Activated CD4-positive, CD25-positive, alpha-beta regulatory T cell treated with anti-CD3 and anti-CD28 coated beads, Interleukin-2, amount 50 U/mL, for 16 hours (primary cell): Measurements from ENCODE around the gene PTCRA.

ENCODE experiments used
- DNase-seq: peaks from one replicate; pipeline ENCODE4 v3.0.0-alpha.2; 2020; ENCODE audit warnings: low read depth, low spot score

Gene PTCRA

DNA sequence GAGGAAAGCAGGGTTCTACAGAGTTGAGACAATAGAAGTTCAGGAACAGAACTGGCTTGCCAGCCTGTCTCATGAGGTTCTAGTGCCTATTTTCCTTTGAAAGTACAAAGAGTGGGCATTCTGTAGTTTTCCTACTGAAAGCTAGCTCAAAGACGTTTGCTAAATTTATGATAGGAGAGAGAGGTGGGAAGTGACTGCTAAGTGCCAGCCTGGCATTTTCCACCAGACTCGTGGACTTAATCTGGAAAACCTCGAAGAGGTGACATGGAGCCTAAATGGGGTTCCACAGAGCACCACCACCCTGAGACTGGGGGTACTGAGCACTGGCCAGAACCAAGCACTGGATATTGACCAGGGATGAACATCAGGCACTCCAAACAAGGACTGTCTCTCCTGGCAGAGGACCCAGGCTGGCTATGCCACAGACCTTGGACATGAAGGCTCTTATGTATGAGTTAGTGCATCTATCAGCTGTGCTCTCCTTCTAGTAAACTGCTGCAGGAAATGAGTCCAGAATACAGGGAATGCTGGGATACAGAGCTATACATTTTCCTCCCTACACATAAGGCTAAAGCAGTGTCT, 56.0 kb downstream of the PTCRA start:
- no peak for DNase-seq

DNA sequence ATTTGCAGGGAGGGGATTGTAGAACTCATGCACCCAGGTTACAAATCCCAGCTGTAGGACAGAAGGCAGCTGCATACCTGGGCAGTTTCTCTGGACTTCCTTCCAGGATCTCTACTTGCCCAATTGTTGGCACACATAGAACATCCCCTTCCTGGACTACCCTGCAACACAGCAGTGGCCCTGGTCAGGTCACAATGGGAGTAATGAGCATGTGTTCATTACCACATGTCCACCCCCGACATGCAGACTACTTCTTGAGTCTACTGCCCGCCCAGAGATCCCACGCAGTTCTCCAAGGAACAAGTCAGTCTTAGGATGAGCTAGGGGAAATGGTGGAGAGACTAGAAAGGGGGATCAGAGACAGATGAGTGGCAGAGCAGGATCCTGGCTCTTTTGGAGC, 58.1 kb downstream of the PTCRA start:
- DNase-seq = no peak

GRCh38 chr6:42974919-42975505, 59.2 kb downstream of the PTCRA start:
- no peak for DNase-seq
